Activated B cell treated with CpG ODN at 0.5 μM for 24 hours (primary cell): ENCODE results near the gene KRT1. TPM values are rescaled to one million over a fixed set of nuclear protein-coding genes. Genes with fewer than 3 reads are reported as not detected.

Experiments
- ATAC-seq: fragments of 200-7000 bp; cut with Tn5 transposase; one replicate; pipeline ENCODE4 v1.10.0; 2021; ENCODE audit warnings: low read depth, mild to moderate bottlenecking, moderate library complexity
- CTCF ChIA-PET: fragments of 350-600 bp; sonication (Branson Sonifier 250); formaldehyde crosslinking; loops from one replicate; lab custom pipeline; 2021; ENCODE audit warnings: antibody characterized with exemption; lab: Charles Lee
- POLR2A ChIA-PET: fragments of 350-600 bp; sonication (Branson Sonifier 250); formaldehyde crosslinking; loops from one replicate; lab custom pipeline; 2021; ENCODE audit warnings: antibody characterized with exemption; lab: Charles Lee
- DNase-seq: peaks from one replicate; pipeline ENCODE4 v3.0.0; 2022
- H3K27ac Mint-ChIP-seq: one replicate; pipeline ENCODE4 v1.8.0; 2020; ENCODE audit warnings: mixed read lengths
- H3K27me3 Mint-ChIP-seq: one replicate; pipeline ENCODE4 v1.8.0; 2021; ENCODE audit warnings: mixed read lengths
- H3K36me3 Mint-ChIP-seq: one replicate; pipeline ENCODE4 v1.8.0; 2021; ENCODE audit warnings: low read depth, mixed read lengths
- H3K4me1 Mint-ChIP-seq: one replicate; pipeline ENCODE4 v1.8.0; 2021; ENCODE audit warnings: mixed read lengths
- H3K4me3 Mint-ChIP-seq: one replicate; pipeline ENCODE4 v1.8.0; 2020; ENCODE audit warnings: mild to moderate bottlenecking, mixed read lengths
- H3K9me3 Mint-ChIP-seq: one replicate; pipeline ENCODE4 v1.8.0; 2020; ENCODE audit warnings: mixed read lengths
- intact Hi-C: fragments of 100-400 bp; cut with micrococcal nuclease; formaldehyde crosslinking; loops from one replicate; pipeline ENCODE4 v1.15.1; 2024
- total RNA-seq: library from RNA; stranded (reverse); gene quantifications from 2 replicates; pipeline ENCODE4 v1.2.3, GENCODE V29; 2022
- TF ChIP-seq, protein P1 (sequence below): fragments of 200-600 bp; IDR thresholded peaks from one replicate; pipeline ENCODE4 v1.8.0; 2022; ENCODE audit warnings: antibody characterized with exemption, mild to moderate bottlenecking

Gene KRT1
- total RNA-seq, 1 donor from 2014 or later = not detected

DNA sequence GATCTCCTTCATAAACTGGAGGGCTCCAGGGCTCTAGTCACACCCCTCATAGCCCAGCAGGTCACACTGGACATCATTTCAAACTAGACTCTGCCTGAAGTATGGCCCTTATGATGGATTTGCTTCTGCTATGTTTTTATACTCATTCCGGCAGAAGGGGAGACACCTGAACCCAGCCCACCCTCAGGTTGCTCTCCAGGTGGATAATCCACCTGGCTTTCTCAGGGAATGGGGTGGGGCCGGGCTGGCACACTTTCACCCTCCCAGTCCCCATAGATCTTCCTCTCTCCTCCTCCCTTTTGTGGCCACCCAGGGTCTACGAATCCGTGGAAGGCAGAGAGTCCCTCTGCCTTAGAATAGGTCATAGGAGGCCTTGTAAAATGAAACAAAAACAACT, 52.1 kb downstream of the KRT1 start:
- H3K9me3 Mint-ChIP-seq = peaks cover 6% of the 10 kb centered on the region
- ATAC-seq = no peak
- ChIA-PET POLR2A (no interaction called here), CTCF (no interaction called here)
- H3K4me1 Mint-ChIP-seq = no peaks in the 10 kb centered on the region
- TF ChIP-seq, protein P1, sequence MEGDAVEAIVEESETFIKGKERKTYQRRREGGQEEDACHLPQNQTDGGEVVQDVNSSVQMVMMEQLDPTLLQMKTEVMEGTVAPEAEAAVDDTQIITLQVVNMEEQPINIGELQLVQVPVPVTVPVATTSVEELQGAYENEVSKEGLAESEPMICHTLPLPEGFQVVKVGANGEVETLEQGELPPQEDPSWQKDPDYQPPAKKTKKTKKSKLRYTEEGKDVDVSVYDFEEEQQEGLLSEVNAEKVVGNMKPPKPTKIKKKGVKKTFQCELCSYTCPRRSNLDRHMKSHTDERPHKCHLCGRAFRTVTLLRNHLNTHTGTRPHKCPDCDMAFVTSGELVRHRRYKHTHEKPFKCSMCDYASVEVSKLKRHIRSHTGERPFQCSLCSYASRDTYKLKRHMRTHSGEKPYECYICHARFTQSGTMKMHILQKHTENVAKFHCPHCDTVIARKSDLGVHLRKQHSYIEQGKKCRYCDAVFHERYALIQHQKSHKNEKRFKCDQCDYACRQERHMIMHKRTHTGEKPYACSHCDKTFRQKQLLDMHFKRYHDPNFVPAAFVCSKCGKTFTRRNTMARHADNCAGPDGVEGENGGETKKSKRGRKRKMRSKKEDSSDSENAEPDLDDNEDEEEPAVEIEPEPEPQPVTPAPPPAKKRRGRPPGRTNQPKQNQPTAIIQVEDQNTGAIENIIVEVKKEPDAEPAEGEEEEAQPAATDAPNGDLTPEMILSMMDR = no peak
- H3K27ac Mint-ChIP-seq = no peak overlapping the region
- H3K36me3 Mint-ChIP-seq = no peaks in the 10 kb centered on the region
- no peak for DNase-seq
- H3K27me3 Mint-ChIP-seq = peaks cover 19% of the 10 kb centered on the region
- intact Hi-C loops = no loop called here
- no peak overlapping the region for H3K4me3 Mint-ChIP-seq

DNA sequence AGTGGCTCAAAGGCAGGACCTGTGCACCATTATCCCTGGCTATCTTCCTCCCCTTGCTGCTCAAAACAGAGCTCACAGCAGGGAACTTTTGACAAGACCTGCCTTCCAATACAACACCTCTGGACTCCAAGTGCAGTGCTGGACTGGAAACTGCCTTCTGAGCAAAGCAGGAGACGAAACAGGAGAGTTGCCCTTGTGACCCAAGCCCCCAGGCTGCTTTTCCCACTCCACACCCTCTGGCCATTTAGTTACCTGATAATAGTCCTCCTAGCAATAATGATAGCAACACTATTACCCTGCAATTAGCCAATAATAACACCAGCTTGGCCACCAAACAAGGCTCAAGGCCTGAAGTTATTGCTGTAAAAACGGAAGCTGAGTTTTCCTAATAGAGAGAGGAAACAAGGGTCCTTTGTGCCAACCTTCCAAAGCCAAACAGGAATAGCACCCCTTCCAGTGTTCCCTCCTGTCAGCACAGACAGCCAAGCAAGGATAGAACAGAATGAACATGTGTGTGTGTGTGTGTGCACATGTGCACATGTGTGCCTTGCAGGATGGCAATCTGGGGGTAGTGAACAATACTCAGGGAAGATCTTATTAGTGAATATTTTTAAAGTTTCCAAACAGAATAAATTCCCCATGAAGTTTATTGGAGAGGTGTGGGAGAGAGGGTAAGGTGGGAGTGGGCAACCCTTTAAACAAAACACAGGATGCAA, 52.7 kb downstream of the KRT1 start:
- DNase-seq (no peak), ATAC-seq (no peak)
- Mint-ChIP-seq H3K27me3 (peaks cover 18% of the 10 kb centered on the region), H3K36me3 (no peaks in the 10 kb centered on the region), H3K4me3 (no peak overlapping the region), H3K4me1 (no peaks in the 10 kb centered on the region), H3K27ac (no peak overlapping the region), H3K9me3 (peaks cover 9% of the 10 kb centered on the region)
- intact Hi-C loops = no loop called here
- POLR2A ChIA-PET = no interaction called here
- CTCF ChIA-PET = no interaction called here
- TF ChIP-seq, protein P1 = no peak

Other genes with a start within 250 kb of the KRT1 start
- not detected in 2 replicates for gene KRT75, start 246.0 kb downstream of the KRT1 start, total RNA-seq
- gene KRT6B, start 228.3 kb downstream of the KRT1 start, total RNA-seq = not detected in 2 replicates
- not detected in 2 replicates for gene KRT6C, start 206.6 kb downstream of the KRT1 start, total RNA-seq
- gene KRT6A, start 187.2 kb downstream of the KRT1 start, total RNA-seq = not detected in 2 replicates
- gene KRT5, start 160.0 kb downstream of the KRT1 start, total RNA-seq = not detected in 2 replicates
- gene KRT71, start 127.3 kb downstream of the KRT1 start, total RNA-seq = not detected in 2 replicates
- gene KRT74, start 106.6 kb downstream of the KRT1 start, total RNA-seq = not detected in 2 replicates
- gene KRT72, start 78.9 kb downstream of the KRT1 start, total RNA-seq = not detected in 2 replicates
- gene KRT73, start 61.8 kb downstream of the KRT1 start, total RNA-seq = not detected in 2 replicates
- gene KRT2, start 28.2 kb downstream of the KRT1 start, total RNA-seq = not detected in 2 replicates
- gene KRT77, start 23.1 kb upstream of the KRT1 start, total RNA-seq = not detected in 2 replicates
- gene KRT76, start 96.9 kb upstream of the KRT1 start, total RNA-seq = not detected in 2 replicates
- gene KRT3, start 115.7 kb upstream of the KRT1 start, total RNA-seq = not detected in 2 replicates
- gene KRT4, start 133.7 kb upstream of the KRT1 start, total RNA-seq = not detected in 2 replicates
- gene KRT79, start 153.9 kb upstream of the KRT1 start, total RNA-seq = not detected in 2 replicates
- gene KRT78, start 168.6 kb upstream of the KRT1 start, total RNA-seq = not detected in 2 replicates
- gene KRT8, start 224.7 kb upstream of the KRT1 start, total RNA-seq = 0.33 and 0.34 TPM in 2 replicates